Natural killer cell (primary cell): ENCODE data around the gene CHRD. TPM values are rescaled to one million over a fixed set of nuclear protein-coding genes. Genes with fewer than 3 reads are reported as not detected.

Source experiments
- ATAC-seq, 3 donors: fragments of 150-1000 bp in 2 of 3; fragments of 200-7000 bp in 1 of 3; cut with Tn5 transposase; 1 replicate in 1 of 3; 2 replicates in 2 of 3; pipeline ENCODE4 v1.10.0; 2021; ENCODE audit warnings: mild to moderate bottlenecking in 2 of 3, moderate library complexity in 2 of 3
- DNase-seq, 2 donors: peaks; one replicate each; pipeline versions ENCODE4 v3.0.0 to v3.0.0-alpha.2; 2013 to 2021; ENCODE audit warnings: mixed read lengths in 1 of 2
- H3K27ac ChIP-seq: one replicate; pipeline ENCODE4 v1.5.1; 2013; ENCODE audit warnings: mild to moderate bottlenecking, low read length
- H3K27me3 ChIP-seq: one replicate; pipeline ENCODE4 v1.6.1; 2013; ENCODE audit warnings: low read length; ENCODE audit not compliant: control insufficient read depth, insufficient read depth
- H3K36me3 ChIP-seq: one replicate; pipeline ENCODE4 v1.6.1; 2013; ENCODE audit warnings: low read length; ENCODE audit not compliant: control insufficient read depth, insufficient read depth
- H3K4me1 ChIP-seq: one replicate; pipeline ENCODE4 v1.6.1; 2013; ENCODE audit warnings: low read length; ENCODE audit not compliant: control insufficient read depth, insufficient read depth
- H3K4me3 ChIP-seq: one replicate; pipeline ENCODE4 v1.5.1; 2013; ENCODE audit warnings: low read length
- H3K9me3 ChIP-seq: one replicate; pipeline ENCODE4 v1.6.1; 2013; ENCODE audit warnings: low read length; ENCODE audit not compliant: control insufficient read depth, insufficient read depth
- H3K27ac Mint-ChIP-seq, 2 donors: one replicate each; pipeline ENCODE4 v1.8.0; 2022; ENCODE audit warnings: mild to moderate bottlenecking in 2 of 2, mixed read lengths in 2 of 2, moderate library complexity in 1 of 2
- H3K27me3 Mint-ChIP-seq, 2 donors: one replicate each; pipeline ENCODE4 v1.8.0; 2022; ENCODE audit warnings: low read depth in 2 of 2, mixed read lengths in 2 of 2
- H3K36me3 Mint-ChIP-seq: one replicate; pipeline ENCODE4 v1.8.0; 2022; ENCODE audit warnings: mixed read lengths
- H3K4me1 Mint-ChIP-seq, 2 donors: one replicate each; pipeline ENCODE4 v1.8.0; 2022; ENCODE audit warnings: mixed read lengths in 2 of 2
- H3K4me3 Mint-ChIP-seq: one replicate; pipeline ENCODE4 v1.8.0; 2022; ENCODE audit warnings: mild to moderate bottlenecking, moderate library complexity, mixed read lengths
- H3K9me3 Mint-ChIP-seq, 2 donors: one replicate each; pipeline ENCODE4 v1.8.0; 2022; ENCODE audit warnings: mixed read lengths in 2 of 2
- CTCF ChIP-seq: fragments of 200-600 bp; IDR thresholded peaks from one replicate; pipeline ENCODE4 v1.8.0; 2022; ENCODE audit warnings: antibody characterized with exemption
- WGBS: methylation state at CpG from one replicate; pipeline ENCODE4 v1.1.7; 2013; ENCODE audit warnings: missing lambda C conversion rate; ENCODE audit not compliant: insufficient coverage; 5-methylcytosine and 5-hydroxymethylcytosine counted together
- intact Hi-C: fragments of 100-400 bp; cut with micrococcal nuclease; formaldehyde crosslinking; loops from one replicate; pipeline ENCODE4 v1.14.2; 2022
- total RNA-seq, 4 donors: library from RNA; stranded (reverse); fragments of 120-200 nt in 1 of 4; gene quantifications; one replicate each; pipeline versions ENCODE4 v1.2.3 to v1.2.4, GENCODE V29; 2013 to 2022

CHRD gene
- total RNA-seq, 3 donors from 2014 or later (not counting 1 experiment from before 2014, with no cell fraction given): 0.78 TPM; not detected in 2

DNA sequence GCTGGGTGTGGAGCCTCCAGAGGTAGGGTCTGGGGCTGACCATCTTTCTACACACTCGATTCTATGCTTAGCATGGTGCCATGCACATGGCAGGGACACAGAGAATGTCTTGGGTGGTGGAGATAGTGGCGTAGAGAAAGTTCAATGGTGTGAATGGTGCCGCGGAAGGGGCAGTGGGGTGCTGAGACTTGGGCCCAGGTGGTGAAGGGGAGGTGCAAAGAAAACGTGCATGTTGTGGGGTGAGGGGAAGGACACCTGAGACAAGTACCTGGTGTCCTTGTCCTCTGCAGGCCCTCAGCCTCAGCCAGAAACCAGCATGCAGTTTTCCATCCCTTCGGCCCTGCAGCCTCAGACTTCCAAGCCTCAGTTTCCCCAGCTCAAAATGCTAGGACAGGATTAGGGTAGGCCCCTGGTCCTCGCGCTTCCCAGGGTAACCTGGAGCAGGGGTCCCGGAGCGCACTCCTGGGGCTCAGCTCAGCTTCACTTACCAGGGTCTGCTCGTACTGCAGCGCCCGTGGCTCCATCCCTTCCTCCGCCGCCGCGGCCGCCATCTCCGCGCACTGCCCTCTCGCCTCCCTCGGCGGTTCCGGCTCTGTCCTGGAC lies 18.8 kb upstream of the CHRD start:
- Mint-ChIP-seq H3K27ac (peak overlapping the region in 1 of 2 donors; percentile 97), H3K27me3 (peaks cover 0 to 3% of the 10 kb centered on the region in 2 donors), H3K9me3 (no peaks in the 10 kb centered on the region), H3K4me3 (peak overlapping the region; percentile 81), H3K4me1 (peaks cover 19 to 43% of the 10 kb centered on the region in 2 donors), H3K36me3 (no peaks in the 10 kb centered on the region)
- no peaks in the 10 kb centered on the region for H3K36me3 ChIP-seq
- no peak overlapping the region for H3K27ac ChIP-seq
- no peaks in the 10 kb centered on the region for H3K9me3 ChIP-seq
- H3K27me3 ChIP-seq: no peaks in the 10 kb centered on the region
- WGBS: 13% methylated on average over 24 of the region's 24 CpGs
- no peak for ATAC-seq
- no peak for TF ChIP-seq CTCF
- peaks cover 32% of the 10 kb centered on the region for H3K4me1 ChIP-seq
- H3K4me3 ChIP-seq: peak overlapping the region; percentile 36
- intact Hi-C loops: no loop called here
- DNase-seq: no peak

GRCh38 chr3:184361532-184361931 lies 18.3 kb upstream of the CHRD start, which contains the start of the genes CLCN2 and POLR2H:
Gene CLCN2 (minus strand): TSS chr3:184361605. CDS start chr3:184361479, 126 bp downstream.
Gene POLR2H (plus strand): TSS chr3:184361710. CDS start chr3:184363493, 1,783 bp downstream.
- under 1% methylated on average over 56 of the region's 56 CpGs for WGBS
- TF ChIP-seq CTCF: no peak
- H3K27me3 ChIP-seq: no peaks in the 10 kb centered on the region
- Mint-ChIP-seq H3K9me3 (no peaks in the 10 kb centered on the region), H3K36me3 (no peaks in the 10 kb centered on the region), H3K27me3 (peaks cover 0 to 3% of the 10 kb centered on the region in 2 donors), H3K4me1 (peaks cover 19 to 43% of the 10 kb centered on the region in 2 donors), H3K4me3 (peak within 1 kb of the TSS; percentile 92), H3K27ac (peak within 1 kb of the TSS; percentile 96 to 97)
- DNase-seq (peak; percentile 49 to 56), ATAC-seq (peak; percentile 46 to 58 (median 54))
- peaks cover 32% of the 10 kb centered on the region for H3K4me1 ChIP-seq
- H3K9me3 ChIP-seq: no peaks in the 10 kb centered on the region
- intact Hi-C loops: no loop called here
- peak within 1 kb of the TSS; percentile 57 for H3K4me3 ChIP-seq
- peak within 1 kb of the TSS; percentile 86 for H3K27ac ChIP-seq
- peaks cover 1% of the 10 kb centered on the region for H3K36me3 ChIP-seq

DNA sequence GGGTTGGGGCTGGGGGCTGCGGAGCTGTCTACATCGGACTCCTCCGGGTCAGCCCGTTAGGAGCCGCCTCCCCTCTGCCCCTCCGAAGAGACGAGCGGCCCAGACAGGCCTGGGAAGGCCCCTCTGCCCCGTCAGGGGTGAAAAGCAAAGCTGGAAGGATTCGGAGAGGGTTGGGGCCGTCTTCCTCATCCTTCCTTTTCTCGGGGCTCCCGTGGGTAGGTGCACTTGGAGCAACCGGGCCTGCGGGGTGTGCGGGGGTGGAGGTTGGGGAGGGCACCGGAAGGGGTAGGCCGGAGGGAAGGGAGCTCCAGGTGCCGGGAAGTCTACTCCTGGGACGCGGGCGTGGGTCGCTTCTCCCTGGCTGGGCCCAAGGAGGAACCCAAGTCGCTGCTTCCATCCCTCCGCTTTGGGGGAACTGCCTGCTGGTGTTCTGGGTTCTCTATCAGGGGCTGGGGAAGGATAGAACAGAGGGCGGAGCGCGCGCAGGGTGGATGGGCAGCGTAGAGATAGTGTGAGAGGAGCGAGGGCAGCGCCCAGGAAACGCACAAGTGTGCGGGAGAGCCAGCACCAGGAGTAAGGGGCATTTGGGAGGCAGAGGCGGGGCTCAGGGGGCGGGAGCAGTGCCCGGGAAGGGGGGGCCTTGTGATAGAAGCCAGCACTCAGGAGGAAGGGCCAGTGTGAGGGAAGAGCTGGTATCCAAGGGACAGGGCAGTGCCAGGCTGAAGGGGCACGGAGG lies 17.8 kb upstream of the CHRD start:
- ATAC-seq (peak in 2 of 3 donors; percentile 7 to 8), DNase-seq (peak in 1 of 2 donors; percentile 58)
- H3K27ac ChIP-seq: peak overlapping the region; percentile 86
- intact Hi-C loops: loop anchor here (2.0 kb wide), 1 partner anchor 113 kb away; the partner anchor contains the start of genes ALG3 and EEF1AKMT4
- peaks cover 32% of the 10 kb centered on the region for H3K4me1 ChIP-seq
- no peaks in the 10 kb centered on the region for H3K9me3 Mint-ChIP-seq
- WGBS: 0% methylated on average over 38 of the region's 38 CpGs
- H3K27ac Mint-ChIP-seq: peak overlapping the region; percentile 96 to 97
- H3K9me3 ChIP-seq: no peaks in the 10 kb centered on the region
- no peaks in the 10 kb centered on the region for H3K36me3 Mint-ChIP-seq
- H3K27me3 ChIP-seq: no peaks in the 10 kb centered on the region
- H3K4me1 Mint-ChIP-seq: peaks cover 19 to 43% of the 10 kb centered on the region in 2 donors
- peak overlapping the region; percentile 57 for H3K4me3 ChIP-seq
- no peak for TF ChIP-seq CTCF
- peaks cover 0 to 3% of the 10 kb centered on the region in 2 donors for H3K27me3 Mint-ChIP-seq
- H3K36me3 ChIP-seq: peaks cover 6% of the 10 kb centered on the region
- peak overlapping the region; percentile 92 for H3K4me3 Mint-ChIP-seq
